CMK (cell line): Measurements from ENCODE around the gene MPC1L.
A peak's percentile ranks its signal among the peaks of the same experiment; 100 is the strongest.

Source experiments
- DNase-seq: peaks from one replicate; pipeline ENCODE4 v3.0.0-alpha.2; 2010; ENCODE audit warnings: low read depth

Gene MPC1L

GRCh38 chrX:40628506-40628905 lies 5.3 kb downstream of the MPC1L start:
- no peak for DNase-seq

- no peak for DNase-seq
Measured at GRCh38 chrX:40632199-40632598, 9.0 kb downstream of the MPC1L start.

- DNase-seq: no peak
Measured at GRCh38 chrX:40637687-40638086, 14.5 kb downstream of the MPC1L start.

- DNase-seq: peak; percentile 41
Measured at GRCh38 chrX:40644176-40644575, 20.9 kb downstream of the MPC1L start.

- DNase-seq: peak; percentile 47
Measured at GRCh38 chrX:40644821-40645358, 21.7 kb downstream of the MPC1L start.

- DNase-seq: peak; percentile 82
Measured at GRCh38 chrX:40646489-40647306, 23.5 kb downstream of the MPC1L start.

GRCh38 chrX:40647307-40648197 lies 24.3 kb downstream of the MPC1L start, which contains the start of gene CXorf38:
Gene CXorf38, minus strand, starts transcription at chrX:40647561. Its CDS starts 41 bp downstream, at chrX:40647520.
- DNase-seq: peak; percentile 83

- no peak for DNase-seq
Measured at GRCh38 chrX:40651620-40652223, 28.5 kb downstream of the MPC1L start.

GRCh38 chrX:40652664-40653063 lies 29.4 kb downstream of the MPC1L start:
- DNase-seq: no peak

- no peak for DNase-seq
Measured at GRCh38 chrX:40653535-40653934, 30.3 kb downstream of the MPC1L start.

- no peak for DNase-seq
Measured at GRCh38 chrX:40660381-40660780, 37.2 kb downstream of the MPC1L start.

GRCh38 chrX:40661489-40661888 lies 38.3 kb downstream of the MPC1L start:
- DNase-seq: no peak

GRCh38 chrX:40663078-40663740 lies 40.0 kb downstream of the MPC1L start:
- DNase-seq: no peak

- DNase-seq: no peak
Measured at GRCh38 chrX:40663880-40664630, 40.8 kb downstream of the MPC1L start.

GRCh38 chrX:40671126-40671525 lies 47.9 kb downstream of the MPC1L start:
- DNase-seq: no peak
